ENCODE measurements around the gene ANKHD1. TPM values are rescaled to one million over a fixed set of nuclear protein-coding genes. Genes with fewer than 3 reads are reported as not detected.

ANKHD1 gene
- total RNA-seq, 2 donors from 2014 or later = 69.7 to 112 TPM

- H3K27ac ChIP-seq = no peak overlapping the region
- H3K9me3 ChIP-seq = no peaks in the 10 kb centered on the region
- H3K4me3 ChIP-seq = no peak overlapping the region
- no peaks in the 10 kb centered on the region for H3K36me3 ChIP-seq
- 61% methylated on average over 3 of the region's 3 CpGs for WGBS
- intact Hi-C loops (cut with DNase I) = no loop called here
- no peaks in the 10 kb centered on the region for H3K27me3 ChIP-seq (replicated peaks; ENCODE audit: insufficient read depth)
- TF ChIP-seq POLR2A (IDR thresholded peaks at IDR 0.05) = no peak
- peak; percentile 33 for TF ChIP-seq POLR2AphosphoS5 (IDR thresholded peaks at IDR 0.05)
- no peak for DNase-seq (ENCODE audit: low spot score)
- H3K4me1 ChIP-seq (replicated peaks) = no peaks in the 10 kb centered on the region
Observed at GRCh38 chr5:140365282-140365681, 36.4 kb upstream of the ANKHD1 start.

- Histone ChIP-seq H3K36me3 (no peaks in the 10 kb centered on the region), H3K27ac (no peak overlapping the region), H3K9me3 (no peaks in the 10 kb centered on the region), H3K4me3 (no peak overlapping the region), H3K4me1 (replicated peaks) (no peaks in the 10 kb centered on the region), H3K27me3 (replicated peaks; ENCODE audit: insufficient read depth) (no peaks in the 10 kb centered on the region)
- WGBS = 94% methylated on average over 4 of the region's 4 CpGs
- intact Hi-C loops (cut with DNase I) = no loop called here
- DNase-seq (ENCODE audit: low spot score) = no peak
- TF ChIP-seq POLR2AphosphoS5 (IDR thresholded peaks at IDR 0.05) (no peak), CTCF (IDR thresholded peaks at IDR 0.05) (no peak), POLR2A (IDR thresholded peaks at IDR 0.05) (no peak)
Observed at GRCh38 chr5:140365941-140366340, 35.7 kb upstream of the ANKHD1 start.

- Histone ChIP-seq H3K4me3 (no peak overlapping the region), H3K9me3 (no peaks in the 10 kb centered on the region), H3K27ac (no peak overlapping the region), H3K4me1 (replicated peaks) (no peaks in the 10 kb centered on the region), H3K27me3 (replicated peaks; ENCODE audit: insufficient read depth) (no peaks in the 10 kb centered on the region), H3K36me3 (no peaks in the 10 kb centered on the region)
- 52% methylated on average over 7 of the region's 7 CpGs for WGBS
- DNase-seq (ENCODE audit: low spot score) = no peak
- intact Hi-C loops (cut with DNase I) = no loop called here
- TF ChIP-seq POLR2AphosphoS5 (IDR thresholded peaks at IDR 0.05) = no peak
- TF ChIP-seq CTCF (IDR thresholded peaks at IDR 0.05) = no peak
- TF ChIP-seq POLR2A (IDR thresholded peaks at IDR 0.05) = no peak
Observed at GRCh38 chr5:140366589-140367255, 34.9 kb upstream of the ANKHD1 start.

- TF ChIP-seq CTCF (IDR thresholded peaks at IDR 0.05) = no peak
- TF ChIP-seq POLR2A (IDR thresholded peaks at IDR 0.05) = no peak
- no peak for TF ChIP-seq POLR2AphosphoS5 (IDR thresholded peaks at IDR 0.05)
- Histone ChIP-seq H3K4me3 (no peak overlapping the region), H3K27ac (no peak overlapping the region), H3K36me3 (no peaks in the 10 kb centered on the region), H3K4me1 (replicated peaks) (no peaks in the 10 kb centered on the region), H3K9me3 (no peaks in the 10 kb centered on the region), H3K27me3 (replicated peaks; ENCODE audit: insufficient read depth) (no peaks in the 10 kb centered on the region)
- intact Hi-C loops (cut with DNase I) = no loop called here
- no peak for DNase-seq (ENCODE audit: low spot score)
- 90% methylated on average over 8 of the region's 8 CpGs for WGBS
Observed at GRCh38 chr5:140367256-140368013, 34.2 kb upstream of the ANKHD1 start.

GRCh38 chr5:140371356-140372151 lies 30.1 kb upstream of the ANKHD1 start:
- Histone ChIP-seq H3K4me1 (replicated peaks) (no peaks in the 10 kb centered on the region), H3K27ac (no peak overlapping the region), H3K4me3 (no peak overlapping the region), H3K36me3 (no peaks in the 10 kb centered on the region), H3K9me3 (no peaks in the 10 kb centered on the region), H3K27me3 (replicated peaks; ENCODE audit: insufficient read depth) (no peaks in the 10 kb centered on the region)
- intact Hi-C loops (cut with DNase I) = loop anchor here (10.0 kb wide), 2 partner anchors 263 to 343 kb away; partner anchors contain the start of genes CD14 and TMCO6
- DNase-seq (ENCODE audit: low spot score) = no peak
- WGBS = 75% methylated on average over 3 of the region's 3 CpGs
- TF ChIP-seq POLR2AphosphoS5 (IDR thresholded peaks at IDR 0.05) (no peak), POLR2A (IDR thresholded peaks at IDR 0.05) (no peak), CTCF (IDR thresholded peaks at IDR 0.05) (no peak)

Measured in prostate gland (tissue), 2 donors.